Coronary artery (tissue), 2 donors: ENCODE data around the gene HOXB5.
A peak's percentile ranks its signal among the peaks of the same experiment; 100 is the strongest.

Experiments used
- DNase-seq: peaks from one replicate; pipeline ENCODE4 v3.0.0-alpha.2; 2017; ENCODE audit warnings: low spot score
- H3K27ac ChIP-seq, 2 donors: fragments of 200-600 bp; sonication (generic); one replicate each; pipeline ENCODE4 v1.5.1; 2016 to 2019
- H3K4me3 ChIP-seq: fragments of 200-600 bp; sonication (generic); 2 replicates; pipeline ENCODE4 v1.5.1; 2016; ENCODE audit warnings: mild to moderate bottlenecking, moderate library complexity
- CTCF ChIP-seq: fragments of 200-600 bp; sonication (generic); IDR thresholded peaks from one replicate; pipeline ENCODE4 v1.5.1; 2019; ENCODE audit warnings: antibody characterized with exemption

HOXB5 gene

DNA sequence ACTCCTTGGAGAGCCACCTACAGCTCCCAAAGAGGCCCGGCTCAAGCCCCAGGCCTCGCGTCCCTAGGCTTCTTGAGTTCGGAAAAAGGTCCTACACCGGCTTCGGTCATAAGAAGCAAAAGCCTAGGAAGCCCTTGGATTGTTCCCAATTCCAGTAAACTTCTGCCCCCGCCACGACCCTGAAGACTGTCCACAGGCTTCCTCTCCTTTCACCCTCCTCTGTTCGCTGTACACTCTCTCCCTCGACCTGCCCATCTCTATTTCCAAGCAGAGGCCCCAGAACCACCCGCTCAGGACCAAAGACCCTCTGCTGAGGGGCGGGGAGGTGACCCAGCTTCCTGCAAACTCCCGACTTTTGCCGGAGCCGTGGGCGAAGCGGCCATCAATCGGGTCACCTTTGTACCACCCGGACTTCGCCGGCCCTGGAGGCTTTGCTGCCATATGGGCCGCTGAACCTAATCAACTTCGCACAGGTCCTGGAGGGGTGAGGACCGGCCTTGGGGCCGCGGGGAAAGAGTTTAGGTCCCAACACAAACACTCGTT lies 51.4 kb downstream of the HOXB5 start:
- no peak for DNase-seq
- H3K4me3 ChIP-seq: peak overlapping the region; percentile 87
- H3K27ac ChIP-seq: peak overlapping the region; percentile 89 to 93
- TF ChIP-seq CTCF: no peak

DNA sequence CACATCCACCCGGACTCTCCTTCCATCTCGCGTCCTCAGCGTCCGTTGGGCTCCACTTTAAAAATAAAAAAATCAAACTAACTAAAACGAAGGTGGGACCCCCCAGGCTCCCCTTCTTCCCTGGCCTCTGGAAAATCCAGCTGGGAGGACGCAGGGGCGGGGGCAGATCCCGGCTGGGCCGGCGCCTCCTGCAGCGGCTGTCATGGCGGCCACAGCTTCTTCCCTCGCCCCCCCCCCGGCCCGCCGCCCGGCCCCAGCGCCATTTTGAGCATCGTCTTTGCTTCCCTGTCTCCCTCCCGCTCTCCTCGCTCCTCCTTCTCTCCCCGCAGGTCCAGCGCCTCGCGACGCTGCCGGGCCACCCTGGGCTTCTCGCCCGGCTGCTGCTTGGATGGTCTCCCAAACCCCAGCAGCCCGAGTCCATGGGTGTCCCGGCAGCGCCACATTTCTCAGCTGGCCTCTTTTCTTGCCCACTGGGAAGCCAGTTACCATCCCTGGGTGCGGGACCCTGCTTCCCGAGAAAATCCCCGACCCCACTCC lies 51.9 kb downstream of the HOXB5 start:
- no peak for TF ChIP-seq CTCF
- H3K27ac ChIP-seq: peak overlapping the region; percentile 89 to 93
- DNase-seq: peak; percentile 86

More for the DNA sequence above, 51.9 kb downstream of the HOXB5 start:
- H3K4me3 ChIP-seq: peak overlapping the region; percentile 87
